Epithelial cell of esophagus (primary cell): ENCODE measurements around the gene SRF.

Source experiments
- DNase-seq: peaks from one replicate; pipeline ENCODE4 v3.0.0; 2010; ENCODE audit warnings: low read depth
- H3K4me3 ChIP-seq: 2 replicates; pipeline ENCODE4 v1.5.1; 2011; ENCODE audit warnings: mild to moderate bottlenecking, low read length, control low read depth
- CTCF ChIP-seq: IDR thresholded peaks from 2 replicates; pipeline ENCODE4 v1.5.1; 2011; ENCODE audit warnings: low read depth, mild to moderate bottlenecking, low read length, control low read depth, inconsistent platforms; ENCODE audit not compliant: insufficient read depth; ENCODE audit errors: missing control alignments

The SRF gene

GRCh38 chr6:43170931-43171706 is at the start of gene SRF:
Gene SRF (plus strand): TSS chr6:43171269. CDS start chr6:43171657, 388 bp downstream.
- peak; percentile 13 for TF ChIP-seq CTCF
- H3K4me3 ChIP-seq: peak within 1 kb of the TSS; percentile 81
- DNase-seq: peak; percentile 99

DNA sequence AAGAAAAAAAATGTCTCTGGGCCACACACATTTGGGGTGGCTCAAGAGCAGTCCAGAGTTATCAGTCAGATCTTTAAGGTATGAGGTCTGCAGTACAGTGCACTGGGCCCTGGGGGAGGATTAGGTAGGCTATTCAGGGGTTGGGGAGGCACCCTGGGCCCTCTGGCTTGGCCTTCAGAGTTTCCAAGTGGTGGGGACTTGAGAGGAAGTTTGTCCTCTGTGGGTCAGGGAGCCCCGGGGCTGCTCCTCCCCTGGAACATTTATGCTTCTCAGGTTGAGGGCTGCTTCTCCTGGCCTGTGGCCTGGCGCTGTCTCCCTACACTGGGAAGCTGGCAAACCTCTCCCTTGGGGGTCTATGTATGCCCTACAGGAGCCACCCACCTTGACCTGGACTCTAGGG is 48.9 kb upstream of the SRF start:
- no peak for TF ChIP-seq CTCF
- no peak overlapping the region for H3K4me3 ChIP-seq
- DNase-seq: no peak

DNA sequence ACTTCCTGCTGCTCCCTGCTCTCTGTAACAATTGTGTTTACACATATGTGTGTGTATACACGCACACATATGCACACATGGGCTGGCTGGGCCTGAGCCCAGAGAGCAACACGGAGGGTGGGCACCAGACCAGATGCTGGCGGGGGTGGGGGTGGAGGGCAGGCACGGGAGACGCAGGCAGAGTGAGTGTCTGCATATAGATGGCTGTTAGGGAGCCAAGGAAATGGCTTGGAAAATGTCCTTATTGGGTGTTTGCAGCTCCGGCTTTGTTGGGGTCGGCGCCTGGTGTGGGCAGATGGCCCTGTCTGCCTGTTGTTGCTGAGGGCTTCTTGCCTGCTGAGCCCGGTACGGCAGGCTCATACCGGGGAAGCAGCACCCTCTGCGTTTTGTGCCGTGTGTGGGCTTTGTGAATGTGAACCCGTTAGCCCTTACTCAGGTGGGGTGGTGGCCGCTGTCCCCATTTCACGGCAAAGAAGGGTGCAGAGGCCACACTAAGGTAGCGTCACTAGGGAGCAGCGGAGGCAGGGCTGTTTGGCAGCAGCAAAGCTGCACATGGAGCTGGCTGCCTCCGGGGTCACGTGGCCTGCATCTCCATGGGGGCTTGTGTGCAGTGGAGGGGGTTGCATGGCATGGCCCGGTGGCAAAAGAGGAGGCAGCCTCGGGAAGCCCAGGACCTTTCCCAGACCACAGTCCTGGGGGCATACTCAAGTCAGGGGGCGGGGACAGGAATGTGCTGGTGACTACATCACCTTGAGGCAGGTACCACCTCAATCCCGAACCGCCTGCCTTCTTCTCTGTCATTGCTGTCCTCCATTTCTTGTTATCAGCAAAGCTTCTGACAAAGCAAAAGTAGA is 47.4 kb upstream of the SRF start:
- DNase-seq: no peak
- no peak for TF ChIP-seq CTCF
- H3K4me3 ChIP-seq: no peak overlapping the region

DNA sequence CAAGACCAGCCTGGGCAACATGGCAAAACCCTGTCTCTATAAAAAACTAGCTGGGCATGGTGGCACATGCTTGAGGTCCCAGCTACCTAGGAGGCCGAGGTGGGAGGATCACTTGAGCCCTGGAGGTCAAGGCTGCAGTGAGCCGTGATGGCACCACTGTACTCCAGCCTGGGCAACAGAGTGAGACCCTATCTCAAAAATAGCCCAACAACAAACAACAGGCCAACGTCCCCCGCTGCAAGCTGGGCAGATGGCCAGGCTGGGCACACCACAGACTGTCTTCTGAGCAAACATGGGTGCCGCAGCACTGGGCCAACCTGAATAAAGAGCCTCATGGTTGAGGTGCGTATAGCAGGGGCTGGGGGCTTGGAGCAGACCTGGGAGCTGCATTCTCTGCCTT is 46.6 kb upstream of the SRF start:
- no peak overlapping the region for H3K4me3 ChIP-seq
- DNase-seq: no peak
- TF ChIP-seq CTCF: no peak

DNA sequence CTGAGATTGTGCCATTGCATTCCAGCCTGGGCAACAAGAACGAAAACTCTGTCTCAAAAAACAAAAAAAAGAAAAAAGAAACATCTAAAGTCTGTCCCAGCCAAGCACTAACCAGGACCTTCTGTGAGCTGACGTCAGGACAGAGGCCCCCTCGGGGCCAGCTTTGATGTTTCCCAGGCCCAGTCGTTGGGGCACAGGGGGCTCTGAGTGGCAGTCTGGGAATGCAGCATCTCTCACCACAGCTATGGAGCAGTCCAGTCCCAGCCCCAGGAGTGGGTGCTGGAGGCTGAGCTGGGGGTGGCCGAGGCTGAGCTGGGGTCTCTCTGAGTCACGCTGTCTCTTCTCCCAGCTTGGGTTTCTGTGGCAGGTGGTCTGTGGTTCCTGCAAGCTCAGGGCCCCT is 46.0 kb upstream of the SRF start:
- no peak for DNase-seq
- H3K4me3 ChIP-seq: no peak overlapping the region
- no peak for TF ChIP-seq CTCF

- no peak for TF ChIP-seq CTCF
- no peak for DNase-seq
- H3K4me3 ChIP-seq: no peak overlapping the region
Measured at GRCh38 chr6:43125555-43125954, 45.5 kb upstream of the SRF start.
